DND-41 (cell line): ENCODE data around the gene SBF1.

ENCODE experiments used
- ATAC-seq: fragments of 200-7000 bp; cut with Tn5 transposase; 3 replicates; pipeline ENCODE4 v1.9.1; 2021; ENCODE audit warnings: low read depth; ENCODE audit not compliant: insufficient read depth
- DNase-seq: peaks from one replicate; pipeline ENCODE4 v3.0.0-alpha.2; 2020
- H2AFZ ChIP-seq: 2 replicates; pipeline ENCODE4 v1.6.0; 2012; ENCODE audit warnings: low read depth, low read length
- H3K27ac ChIP-seq: 2 replicates; pipeline ENCODE4 v1.5.1; 2012; ENCODE audit warnings: low read length, inconsistent platforms
- H3K27me3 ChIP-seq: fragments of 200-600 bp; sonication (generic); 2 replicates; pipeline ENCODE4 v1.6.0; 2012; ENCODE audit warnings: low read length, mild to moderate bottlenecking, inconsistent platforms; ENCODE audit not compliant: insufficient read depth, poor library complexity
- H3K36me3 ChIP-seq: 2 replicates; pipeline ENCODE4 v1.5.1; 2012; ENCODE audit warnings: low read length, inconsistent platforms; ENCODE audit not compliant: insufficient read depth
- H3K4me1 ChIP-seq: 2 replicates; pipeline ENCODE4 v1.5.1; 2012; ENCODE audit warnings: mild to moderate bottlenecking, low read length; ENCODE audit not compliant: insufficient read depth
- H3K4me2 ChIP-seq: 2 replicates; pipeline ENCODE4 v1.6.0; 2012; ENCODE audit warnings: mild to moderate bottlenecking, moderate library complexity, low read length, inconsistent platforms; ENCODE audit not compliant: insufficient read depth
- H3K4me3 ChIP-seq, 2 experiments: fragments of 200-600 bp in 1 of 2; shearing (Covaris generic) in 1 of 2; 2 replicates each; pipeline ENCODE4 v1.5.1; 2012 to 2016; ENCODE audit warnings: inconsistent platforms in 2 of 2, low read length in 2 of 2, mild to moderate bottlenecking in 2 of 2, low read depth in 1 of 2, moderate library complexity in 1 of 2
- H3K79me2 ChIP-seq: 2 replicates; pipeline ENCODE4 v1.6.0; 2012; ENCODE audit warnings: low read length, inconsistent platforms; ENCODE audit not compliant: insufficient read depth
- H3K9ac ChIP-seq: 2 replicates; pipeline ENCODE4 v1.6.0; 2012; ENCODE audit warnings: low read depth, mild to moderate bottlenecking, inconsistent platforms, low read length, moderate library complexity
- H3K9me3 ChIP-seq: 2 replicates; pipeline ENCODE4 v1.5.1; 2012; ENCODE audit warnings: low read length, moderate library complexity, mild to moderate bottlenecking, inconsistent platforms; ENCODE audit not compliant: insufficient read depth, severe bottlenecking
- H4K20me1 ChIP-seq: 2 replicates; pipeline ENCODE4 v1.6.0; 2012; ENCODE audit warnings: low read length; ENCODE audit not compliant: insufficient read depth
- EZH2 ChIP-seq: IDR thresholded peaks from 3 replicates; pipeline ENCODE4 v1.6.1; 2012; ENCODE audit warnings: borderline replicate concordance, low read depth, mild to moderate bottlenecking, moderate library complexity, low read length, inconsistent platforms; ENCODE audit not compliant: severe bottlenecking
- TF ChIP-seq, protein P1 (sequence below): IDR thresholded peaks from 2 replicates; pipeline ENCODE4 v1.5.1; 2012; ENCODE audit warnings: borderline replicate concordance, low read length, moderate library complexity, mild to moderate bottlenecking; ENCODE audit not compliant: poor library complexity, severe bottlenecking; ENCODE audit errors: extremely low read depth

The SBF1 gene

DNA sequence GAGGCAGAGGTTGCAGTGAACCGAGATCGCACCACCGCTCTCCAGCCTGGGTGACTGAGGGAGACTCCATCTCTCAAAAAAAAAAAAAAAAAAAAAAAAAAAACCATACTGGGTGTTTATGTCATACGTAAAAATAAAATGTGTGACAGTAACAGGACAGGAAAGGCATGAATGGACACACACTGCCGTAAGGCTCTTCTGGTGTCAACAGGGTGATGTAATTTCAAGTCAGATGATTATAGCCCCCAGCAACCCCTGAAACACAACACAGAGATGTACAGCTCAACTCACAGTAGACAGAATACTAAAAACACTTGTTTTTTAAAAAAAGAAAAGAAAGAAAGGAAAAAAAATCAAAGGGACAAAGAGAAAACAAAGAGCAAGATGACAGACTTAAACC is 22.2 kb downstream of the SBF1 start:
- Histone ChIP-seq H3K4me2 (no peak overlapping the region), H3K27ac (no peak overlapping the region), H2AFZ (no peak overlapping the region), H3K4me1 (no peaks in the 10 kb centered on the region), H3K4me3 (no peak overlapping the region), H4K20me1 (peaks cover 40% of the 10 kb centered on the region), H3K27me3 (no peaks in the 10 kb centered on the region), H3K79me2 (peaks cover 9% of the 10 kb centered on the region; the same call in 1 of the 2 replicates), H3K36me3 (peaks cover 91% of the 10 kb centered on the region), H3K9me3 (no peaks in the 10 kb centered on the region), H3K9ac (no peak overlapping the region)
- TF ChIP-seq EZH2: no peak
- TF ChIP-seq, protein P1, sequence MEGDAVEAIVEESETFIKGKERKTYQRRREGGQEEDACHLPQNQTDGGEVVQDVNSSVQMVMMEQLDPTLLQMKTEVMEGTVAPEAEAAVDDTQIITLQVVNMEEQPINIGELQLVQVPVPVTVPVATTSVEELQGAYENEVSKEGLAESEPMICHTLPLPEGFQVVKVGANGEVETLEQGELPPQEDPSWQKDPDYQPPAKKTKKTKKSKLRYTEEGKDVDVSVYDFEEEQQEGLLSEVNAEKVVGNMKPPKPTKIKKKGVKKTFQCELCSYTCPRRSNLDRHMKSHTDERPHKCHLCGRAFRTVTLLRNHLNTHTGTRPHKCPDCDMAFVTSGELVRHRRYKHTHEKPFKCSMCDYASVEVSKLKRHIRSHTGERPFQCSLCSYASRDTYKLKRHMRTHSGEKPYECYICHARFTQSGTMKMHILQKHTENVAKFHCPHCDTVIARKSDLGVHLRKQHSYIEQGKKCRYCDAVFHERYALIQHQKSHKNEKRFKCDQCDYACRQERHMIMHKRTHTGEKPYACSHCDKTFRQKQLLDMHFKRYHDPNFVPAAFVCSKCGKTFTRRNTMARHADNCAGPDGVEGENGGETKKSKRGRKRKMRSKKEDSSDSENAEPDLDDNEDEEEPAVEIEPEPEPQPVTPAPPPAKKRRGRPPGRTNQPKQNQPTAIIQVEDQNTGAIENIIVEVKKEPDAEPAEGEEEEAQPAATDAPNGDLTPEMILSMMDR: no peak
- DNase-seq (no peak), ATAC-seq (no peak)

DNA sequence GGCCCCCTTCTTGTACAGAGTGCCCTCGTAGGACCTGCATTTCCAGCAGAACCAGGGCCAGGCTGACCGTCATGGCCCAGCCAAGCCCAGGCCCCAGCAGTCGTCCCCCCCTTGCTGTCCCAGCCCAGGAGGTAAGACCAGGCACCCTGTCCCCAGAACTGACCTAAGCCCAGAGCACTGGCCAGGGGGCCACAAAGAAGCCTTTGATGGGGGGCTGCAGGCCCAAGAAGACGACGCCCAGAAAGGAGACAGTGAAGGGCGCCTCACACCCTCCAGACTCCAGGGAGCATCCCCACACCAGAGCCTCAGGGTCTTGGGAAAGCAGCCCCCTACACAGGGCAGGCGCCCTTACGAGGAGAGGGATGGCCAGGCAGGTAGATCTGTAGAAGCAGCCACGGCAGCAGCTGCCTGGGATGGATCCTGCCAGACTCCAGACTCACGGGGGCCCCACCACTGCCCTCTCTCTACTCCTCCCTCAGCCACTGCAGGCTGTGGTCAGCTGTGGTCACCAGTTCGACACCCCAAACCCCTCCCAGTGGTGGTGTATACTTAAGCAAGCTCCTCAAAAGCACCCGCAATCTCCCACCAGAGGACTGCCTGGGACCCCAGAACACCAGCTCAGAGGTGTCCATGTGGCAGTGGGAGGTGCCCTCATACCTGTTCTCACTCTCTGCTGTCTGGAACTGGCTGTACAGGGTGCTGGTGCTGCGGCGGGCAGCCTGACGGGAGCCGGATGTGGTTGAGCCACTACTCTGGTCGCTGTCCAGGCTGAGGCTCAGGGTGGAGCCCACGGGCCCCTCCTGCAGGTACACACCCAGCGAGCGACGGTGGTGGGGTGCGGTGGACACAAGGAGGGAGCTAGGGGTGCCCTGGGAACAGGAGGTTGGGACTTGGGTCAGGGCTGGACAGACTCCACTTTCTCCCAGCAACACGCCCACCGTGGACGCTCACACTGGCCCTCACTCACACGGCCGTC is 27.0 kb downstream of the SBF1 start:
- H3K4me1 ChIP-seq: peaks cover 5% of the 10 kb centered on the region; the same call in 1 of the 2 replicates
- no peak overlapping the region for H3K9ac ChIP-seq
- H3K4me3 ChIP-seq: no peak overlapping the region
- H4K20me1 ChIP-seq: peaks cover 40% of the 10 kb centered on the region
- TF ChIP-seq, protein P1: no peak
- no peak for TF ChIP-seq EZH2
- no peak overlapping the region for H3K4me2 ChIP-seq
- H3K9me3 ChIP-seq: no peaks in the 10 kb centered on the region
- peaks cover 86% of the 10 kb centered on the region for H3K36me3 ChIP-seq
- no peak overlapping the region for H2AFZ ChIP-seq
- ATAC-seq: no peak
- 0 out of 2 replicates have a peak overlapping the region, but pooled peaks have one; percentile 20 for H3K27ac ChIP-seq
- DNase-seq: no peak
- H3K79me2 ChIP-seq: peaks cover 3% of the 10 kb centered on the region; the same call in 1 of the 2 replicates
- H3K27me3 ChIP-seq: no peaks in the 10 kb centered on the region

DNA sequence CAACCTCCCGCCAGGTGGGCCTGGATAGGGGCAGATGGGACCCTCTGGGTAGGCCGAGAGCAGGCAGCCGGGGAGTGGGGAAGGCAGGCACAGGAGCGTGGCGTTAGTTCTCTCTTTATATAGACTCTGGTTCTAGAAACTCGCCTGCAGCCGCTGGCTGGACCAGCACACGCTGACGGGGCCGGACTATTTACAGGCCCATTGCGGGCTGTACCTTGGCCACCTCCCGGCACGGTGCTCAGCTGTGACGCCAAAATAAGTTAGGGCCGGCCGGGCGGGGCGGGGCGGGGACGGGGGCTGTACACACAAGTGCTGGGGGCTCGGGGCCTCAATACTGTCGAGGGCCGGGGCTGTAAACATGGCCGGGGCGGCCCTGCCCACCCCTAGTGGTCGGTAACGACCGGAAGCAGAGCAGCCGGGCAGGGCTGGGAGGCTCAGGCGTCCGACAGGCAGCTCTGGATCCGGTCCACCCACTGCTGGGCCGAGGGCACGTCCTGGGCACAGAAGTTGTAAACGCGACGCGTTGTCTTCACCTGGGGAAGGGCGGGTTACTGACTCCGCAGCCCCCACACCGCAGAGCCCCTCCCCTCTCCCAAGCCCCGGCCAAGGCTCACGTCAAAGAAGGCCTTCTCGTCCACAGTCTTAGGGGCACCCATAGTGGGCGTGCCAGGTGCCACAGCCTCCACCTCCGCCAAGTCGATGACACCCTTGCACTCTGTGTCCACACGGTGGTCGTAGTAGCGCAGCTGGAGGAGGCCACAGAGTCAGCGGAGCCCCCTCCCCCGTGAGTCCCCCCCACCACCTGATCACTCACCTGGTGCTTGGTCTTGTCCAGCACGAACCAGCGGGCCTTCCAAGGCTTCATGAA is 27.9 kb downstream of the SBF1 start:
- no peak for ATAC-seq
- H3K4me1 ChIP-seq: peaks cover 5% of the 10 kb centered on the region; the same call in 1 of the 2 replicates

More for the DNA sequence above, 27.9 kb downstream of the SBF1 start:
- no peak overlapping the region for H3K4me3 ChIP-seq
- no peaks in the 10 kb centered on the region for H3K9me3 ChIP-seq
- peaks cover 3% of the 10 kb centered on the region; the same call in 1 of the 2 replicates for H3K79me2 ChIP-seq
- peaks cover 43% of the 10 kb centered on the region for H4K20me1 ChIP-seq
- no peak overlapping the region for H3K27ac ChIP-seq
- TF ChIP-seq, protein P1: no peak
- TF ChIP-seq EZH2: no peak
- no peak overlapping the region for H2AFZ ChIP-seq
- DNase-seq: no peak
- no peak overlapping the region for H3K4me2 ChIP-seq
- H3K27me3 ChIP-seq: no peaks in the 10 kb centered on the region
- H3K36me3 ChIP-seq: peaks cover 82% of the 10 kb centered on the region
- no peak overlapping the region for H3K9ac ChIP-seq
